ENCODE measurements around the gene ECE2.

- TF ChIP-seq EZH2 (IDR thresholded peaks at IDR 0.05; ENCODE audit: insufficient read depth, poor library complexity, severe bottlenecking) (no peak), EZH2phosphoT487 (IDR thresholded peaks at IDR 0.05; ENCODE audit: insufficient read depth, low read depth) (no peak)
Observed at GRCh38 chr3:184239708-184240107, 36.1 kb upstream of the ECE2 start.
